GM18870 (cell line): ENCODE data around the gene CRTAC1.

Experiments
- ATAC-seq: cut with Tn5 transposase; IDR thresholded peaks from one replicate; pipeline ENCODE4 v1.9.1; 2021; ENCODE audit warnings: moderate library complexity; ENCODE audit not compliant: unreplicated experiment

The CRTAC1 gene

DNA sequence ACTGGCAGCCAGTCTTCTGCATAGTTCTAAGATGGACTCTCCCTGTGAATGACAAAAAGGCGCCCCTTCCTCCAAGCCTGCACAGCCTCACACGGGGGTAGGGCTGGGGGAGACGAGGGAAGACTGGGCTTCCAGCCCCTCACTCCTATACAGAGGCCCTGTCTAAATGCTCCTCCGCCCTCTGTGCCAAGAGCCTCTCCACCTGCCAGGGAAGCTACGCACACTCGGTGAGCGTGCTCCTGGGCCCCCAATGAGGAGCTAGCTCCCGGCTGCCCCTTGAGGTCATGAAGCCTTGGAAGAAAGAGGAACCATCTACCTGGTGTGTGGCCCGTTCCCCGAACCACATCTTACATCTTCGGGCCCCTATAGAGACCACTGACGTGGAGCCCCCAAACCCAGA is 54.8 kb downstream of the CRTAC1 start:
- ATAC-seq: no peak

DNA sequence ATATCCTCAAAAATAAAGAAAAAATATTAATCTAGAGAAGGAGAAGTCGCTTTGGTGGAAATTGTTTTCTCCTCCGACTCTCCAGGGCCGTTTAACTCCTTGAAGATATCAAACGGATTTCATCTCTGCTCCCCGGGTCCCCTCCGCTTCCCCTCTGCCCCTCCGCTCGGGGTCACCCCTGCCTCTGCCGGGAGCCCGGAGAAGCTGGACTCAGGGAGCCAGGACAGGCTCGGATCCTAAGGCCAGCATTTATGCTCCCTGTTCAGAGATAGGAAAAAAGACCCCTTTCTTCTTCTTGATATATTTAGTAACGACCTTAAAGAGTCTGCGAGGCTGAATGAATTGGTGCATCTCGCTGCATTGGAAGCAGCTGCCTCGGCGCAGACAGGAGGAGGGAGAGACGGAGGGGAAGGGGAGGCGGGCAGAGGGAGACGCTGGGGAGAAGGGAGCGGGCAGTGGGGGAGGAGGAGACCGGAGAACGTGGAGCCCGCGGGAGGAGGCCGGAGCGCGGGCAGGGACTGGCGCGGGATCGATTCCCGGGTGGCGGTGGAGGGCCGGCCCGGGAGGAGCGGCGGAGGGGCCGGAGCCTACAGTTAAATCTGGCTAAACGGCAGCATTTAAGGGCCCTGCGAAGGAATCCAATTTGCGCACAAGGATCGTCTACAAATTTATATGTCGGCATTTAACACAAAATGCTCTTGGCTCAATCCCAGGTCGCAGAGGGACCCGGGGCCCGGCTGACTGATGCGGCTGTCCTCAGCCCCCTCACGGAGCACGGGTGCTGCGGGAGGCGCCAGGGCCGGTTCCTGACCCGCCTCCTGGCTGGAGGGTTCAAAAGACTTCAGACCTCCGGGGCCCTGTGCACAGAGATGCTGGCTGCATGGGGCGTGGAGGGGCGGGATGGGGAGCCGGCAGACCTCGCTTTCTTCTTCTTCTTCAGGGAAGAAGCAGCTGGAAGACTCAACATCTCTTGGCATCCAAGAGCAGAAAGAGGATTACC is 55.6 kb downstream of the CRTAC1 start:
- ATAC-seq: no peak

DNA sequence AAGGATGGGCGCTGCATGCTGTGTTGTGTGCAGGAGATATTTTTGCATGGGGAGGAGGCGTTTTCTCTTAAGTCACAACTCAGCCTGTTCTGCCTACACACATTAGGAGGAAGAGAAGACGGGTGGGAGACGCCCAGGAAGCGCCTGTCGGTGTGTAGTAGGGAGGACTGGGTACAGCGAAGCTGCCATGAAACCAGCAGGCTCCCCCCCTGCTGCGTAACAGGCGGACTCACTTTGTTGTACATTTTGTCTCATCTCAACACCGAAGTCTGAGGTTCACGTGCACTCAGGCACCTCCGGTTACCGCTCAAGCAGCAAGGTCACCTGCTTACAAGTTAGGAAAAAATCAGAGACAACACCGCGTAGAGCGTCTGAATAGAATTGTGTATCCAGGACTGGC is 56.3 kb downstream of the CRTAC1 start:
- ATAC-seq: no peak

DNA sequence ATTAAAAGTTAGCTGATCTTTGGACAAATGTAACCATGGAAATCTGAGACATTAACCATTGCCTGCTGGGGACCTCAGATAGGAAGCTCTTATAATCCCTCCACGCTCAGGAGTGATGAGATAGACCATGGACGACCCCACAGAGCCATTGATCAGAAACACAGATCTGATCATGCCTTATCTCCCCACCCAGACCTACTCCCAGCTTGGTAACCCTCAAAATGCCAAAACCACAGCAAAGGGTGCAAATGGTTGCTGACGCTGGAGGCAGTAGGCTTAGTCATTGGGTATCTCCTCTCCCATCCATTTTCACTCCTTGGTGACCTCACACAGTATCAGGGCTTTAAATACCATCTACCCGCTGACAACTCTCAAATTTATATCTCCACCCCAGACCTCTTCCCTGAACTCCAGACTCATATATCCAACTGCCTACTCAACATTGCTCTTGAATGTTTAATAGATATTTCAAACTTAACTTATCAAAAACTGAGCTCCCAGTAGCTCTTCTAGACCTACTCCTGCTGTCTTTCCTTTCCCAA is 60.8 kb downstream of the CRTAC1 start:
- ATAC-seq: no peak

DNA sequence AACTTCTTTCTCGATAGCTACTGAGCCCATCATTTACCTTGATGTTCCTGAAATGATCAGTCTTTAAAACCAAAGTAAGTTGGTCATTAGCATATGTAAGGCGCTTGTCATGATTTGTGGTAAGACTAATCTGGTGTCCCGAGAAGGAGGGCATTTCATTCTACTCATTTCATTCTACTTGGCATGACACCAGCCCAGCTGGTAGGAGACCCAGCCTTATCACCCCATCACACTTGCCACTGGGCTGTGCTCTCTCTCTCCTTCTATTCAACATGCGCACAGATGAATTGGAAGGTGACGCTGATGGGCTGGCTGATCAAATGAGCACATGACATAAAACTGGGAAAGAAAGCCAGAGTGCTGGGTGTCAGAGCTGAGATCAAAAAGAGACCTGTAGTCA is 65.7 kb downstream of the CRTAC1 start:
- no peak for ATAC-seq

DNA sequence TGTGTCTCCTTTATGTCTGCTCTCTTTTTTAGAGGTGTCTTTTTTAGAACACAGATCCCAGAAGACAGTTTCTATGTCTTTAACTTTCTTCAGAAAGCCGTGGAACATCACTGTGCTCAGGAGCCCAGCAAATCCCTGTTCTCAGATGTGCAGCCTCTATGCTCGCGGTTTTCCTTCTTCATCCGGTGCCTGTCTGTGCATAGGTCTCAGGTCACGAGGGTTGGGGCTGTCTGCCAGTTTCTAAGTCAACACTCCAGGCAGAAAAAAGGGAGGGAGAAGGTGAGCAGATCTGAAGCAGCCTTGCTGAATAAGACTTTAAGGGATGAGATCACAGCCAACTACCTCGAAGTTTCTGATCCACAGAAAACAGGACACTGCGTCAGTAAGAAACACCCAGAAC is 68.5 kb downstream of the CRTAC1 start:
- ATAC-seq: no peak

DNA sequence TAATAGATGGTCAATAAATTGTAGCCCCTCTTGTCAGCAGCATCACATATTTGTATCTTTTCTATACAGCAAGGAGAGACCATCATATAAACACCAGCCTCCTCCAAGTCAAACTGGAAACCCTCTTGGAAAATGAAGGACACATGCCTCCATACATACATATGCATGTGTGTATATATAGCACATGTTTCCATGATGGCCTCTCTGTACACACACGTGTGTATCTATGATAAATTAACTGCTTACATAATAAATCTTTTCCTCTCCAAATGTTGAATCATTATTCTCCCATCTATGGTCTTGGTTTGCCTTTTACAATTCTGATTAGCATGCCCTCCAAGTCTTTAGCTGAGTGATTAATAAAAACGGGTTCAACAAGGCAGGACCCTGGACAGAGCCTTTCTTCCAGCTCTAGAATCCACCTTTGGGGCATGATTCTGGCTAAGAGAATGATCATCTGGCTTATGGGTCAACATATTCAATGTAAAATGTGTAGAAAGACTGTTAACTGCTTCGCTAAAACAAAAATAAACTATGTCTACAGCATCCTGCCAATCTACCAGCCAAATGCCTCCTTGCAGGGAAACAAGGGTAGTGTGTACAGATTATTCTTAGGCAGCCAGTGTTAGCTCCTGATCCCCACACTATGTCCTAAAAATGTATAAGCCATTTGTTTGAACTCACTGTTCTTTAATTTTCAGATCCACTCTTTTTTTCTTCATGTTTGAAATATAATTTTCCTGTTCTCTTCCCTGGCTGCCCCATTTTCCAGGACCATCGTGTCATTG is 70.0 kb downstream of the CRTAC1 start:
- ATAC-seq: no peak

DNA sequence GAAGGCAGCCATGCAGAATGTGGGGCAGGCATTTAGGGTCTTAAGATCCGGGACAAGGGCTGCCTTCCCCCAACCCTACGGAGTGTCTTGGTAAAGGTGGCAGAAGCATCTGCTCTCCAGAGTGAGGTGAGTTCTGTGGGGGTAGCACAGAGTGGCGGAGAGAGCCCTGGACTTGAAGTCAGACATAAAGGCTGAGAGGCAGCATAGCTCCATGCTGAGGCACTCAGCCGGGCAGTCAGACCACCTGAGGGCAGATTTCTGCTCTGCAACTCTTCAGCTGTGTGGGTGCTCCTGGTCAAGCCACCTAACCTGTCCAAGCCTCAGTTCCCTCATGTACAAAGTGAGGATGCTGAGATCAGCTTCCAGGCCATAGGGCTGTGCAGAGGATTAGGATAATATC is 81.0 kb downstream of the CRTAC1 start:
- no peak for ATAC-seq

DNA sequence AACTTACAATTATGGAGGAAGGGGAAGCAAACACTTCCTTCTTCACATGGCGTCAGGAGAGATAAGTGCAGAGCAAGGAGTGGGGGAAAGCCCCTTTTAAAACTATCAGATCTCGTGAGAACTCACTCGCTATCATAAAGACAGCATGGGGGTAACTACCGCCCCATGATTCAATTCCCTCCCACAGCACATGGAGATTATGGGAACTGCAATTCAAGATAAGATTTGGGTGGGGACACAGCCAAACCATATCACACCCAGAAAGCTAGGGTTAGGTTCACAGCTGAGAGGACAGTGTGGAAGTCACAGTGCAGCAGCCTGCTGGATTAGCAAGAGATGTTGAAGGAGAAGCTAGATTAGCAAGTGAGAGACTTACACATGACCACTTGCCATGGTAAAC is 81.6 kb downstream of the CRTAC1 start:
- no peak for ATAC-seq

DNA sequence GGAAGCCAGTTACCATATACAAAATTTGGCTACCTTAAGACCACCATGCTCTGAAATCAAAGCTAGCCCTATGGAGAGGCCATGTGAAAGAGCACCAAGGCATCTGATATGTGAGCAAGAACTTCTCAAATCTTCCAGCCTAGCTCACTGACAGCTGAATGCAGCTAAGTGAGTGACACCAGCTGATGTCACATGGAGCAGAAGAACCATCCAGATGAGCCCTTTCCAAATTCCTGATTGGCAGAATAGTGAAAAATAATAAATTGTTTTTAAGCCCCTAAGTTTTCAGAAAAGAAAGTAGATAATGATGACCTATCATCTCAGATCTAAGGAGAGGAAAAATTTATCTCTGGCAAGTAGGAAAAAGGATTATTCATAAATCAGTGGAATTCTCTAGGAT is 85.6 kb downstream of the CRTAC1 start:
- no peak for ATAC-seq

DNA sequence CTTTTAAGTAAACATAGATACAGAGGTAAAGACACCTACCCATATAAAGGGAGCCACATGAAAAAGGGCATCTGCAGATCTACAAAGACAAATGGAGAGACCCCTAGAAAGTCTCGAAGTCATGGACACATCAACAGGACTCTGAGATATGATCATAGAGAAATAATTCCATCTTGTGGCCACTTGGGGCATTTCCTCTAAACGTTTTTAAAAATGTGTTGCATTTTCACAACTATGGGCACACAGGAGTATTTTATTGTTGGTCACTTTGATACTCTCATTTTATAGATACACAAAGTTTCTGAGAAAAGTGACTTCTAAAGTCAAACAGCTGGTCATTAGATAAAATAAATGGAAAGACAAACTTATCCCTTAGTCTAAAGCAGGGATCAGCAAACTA is 87.1 kb downstream of the CRTAC1 start:
- no peak for ATAC-seq

DNA sequence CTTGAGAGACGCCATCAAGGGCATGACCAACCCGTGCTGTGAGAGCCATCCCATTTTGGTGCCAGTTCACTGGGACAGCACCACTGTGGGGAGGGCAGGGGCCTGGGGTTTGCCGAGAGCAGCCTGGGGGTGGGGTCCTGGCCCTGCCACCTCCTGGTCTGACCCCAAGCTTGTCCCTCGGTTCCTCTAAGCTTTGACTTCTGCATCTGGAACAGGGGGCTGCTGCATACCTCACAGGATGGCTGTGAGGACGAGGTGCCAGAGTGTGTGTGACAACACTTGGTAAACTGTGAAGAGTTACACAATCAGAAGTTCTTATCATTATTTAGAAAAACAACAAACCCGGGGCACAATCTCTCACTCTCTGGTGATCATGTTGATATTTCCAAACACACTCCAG is 89.9 kb downstream of the CRTAC1 start:
- no peak for ATAC-seq

DNA sequence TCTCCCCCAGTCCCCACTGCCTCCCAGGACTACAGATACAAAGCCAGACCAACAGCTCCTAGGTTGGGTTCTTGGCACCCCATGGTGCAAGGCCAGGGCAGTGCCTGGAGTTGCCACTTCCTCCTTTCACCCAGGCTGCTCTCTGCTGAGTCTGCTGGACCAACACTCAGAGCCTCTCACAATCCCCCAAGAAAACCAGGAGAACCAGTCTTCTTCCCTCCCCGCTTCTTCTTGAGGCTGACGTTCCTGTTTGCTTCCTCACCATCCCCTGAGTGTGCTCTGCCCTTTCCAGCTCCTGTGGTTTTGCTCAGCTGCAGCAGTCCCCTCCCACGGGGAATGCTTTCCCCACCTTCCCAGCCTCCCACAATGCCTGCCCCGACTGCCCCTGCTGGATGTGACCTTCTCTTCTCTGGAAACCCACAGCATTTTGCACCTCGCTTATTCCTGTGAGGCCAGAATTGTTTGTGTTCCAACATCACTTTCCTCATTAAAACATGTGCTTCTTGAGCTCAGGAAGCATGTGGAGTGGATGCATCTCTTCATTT is 90.9 kb downstream of the CRTAC1 start:
- no peak for ATAC-seq

DNA sequence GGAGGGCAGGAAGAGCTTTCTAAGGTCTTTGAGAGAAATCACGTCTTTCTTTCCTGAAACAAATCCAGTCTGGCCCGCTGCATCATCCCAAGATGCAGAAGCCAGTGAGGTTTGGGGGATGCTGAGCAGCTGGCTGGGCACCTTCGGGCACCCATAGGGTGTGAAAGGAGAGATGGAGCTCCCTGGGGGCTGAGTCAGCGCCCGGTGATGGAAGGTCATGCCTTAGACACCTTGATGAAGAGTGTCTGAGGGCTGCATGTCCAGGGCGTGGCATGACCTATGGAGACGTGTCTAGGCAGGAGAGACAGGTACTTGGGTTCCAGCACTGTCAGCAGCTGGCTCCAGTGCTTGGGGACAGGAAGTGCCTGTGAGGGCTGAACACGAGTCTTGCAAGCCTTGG is 92.5 kb downstream of the CRTAC1 start:
- ATAC-seq: no peak

DNA sequence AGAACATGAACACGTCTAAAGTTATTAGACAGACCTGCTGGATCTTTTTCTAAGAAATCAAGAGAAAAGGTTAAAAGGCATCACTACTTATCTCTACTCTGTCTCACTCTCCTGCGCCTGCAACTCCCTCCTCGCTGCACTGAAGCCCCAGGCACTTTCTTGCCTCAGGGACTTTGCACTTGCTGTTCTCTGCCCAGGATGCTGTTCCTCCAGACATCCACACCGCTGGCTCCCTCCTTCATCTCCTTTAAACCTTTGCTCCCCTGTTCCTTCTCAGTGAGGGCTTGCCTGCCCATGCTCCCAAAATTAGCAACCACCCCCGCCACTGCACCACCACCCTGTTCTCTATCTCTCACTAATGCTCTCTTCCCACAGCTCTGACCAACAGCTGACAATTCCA is 93.4 kb downstream of the CRTAC1 start:
- no peak for ATAC-seq

DNA sequence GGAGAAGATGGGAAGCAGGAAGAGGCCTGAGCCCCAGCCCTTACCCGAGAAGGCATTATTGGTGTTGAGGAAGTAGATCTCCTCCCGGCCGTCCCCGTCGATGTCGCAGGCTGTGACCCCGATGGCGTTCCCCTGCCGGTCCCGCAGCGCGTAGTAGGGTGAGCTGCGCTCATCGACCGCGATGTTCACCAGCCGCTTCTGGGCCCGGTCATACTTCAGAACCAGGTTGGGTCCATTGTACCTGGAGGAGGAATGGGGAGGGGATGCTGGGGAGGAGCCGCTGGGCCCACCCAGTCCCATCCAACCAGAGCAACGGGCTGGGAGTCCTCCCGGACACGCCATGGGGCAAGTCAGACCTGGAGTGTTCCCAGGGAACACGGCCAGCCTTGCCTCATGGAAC is 94.3 kb downstream of the CRTAC1 start:
- ATAC-seq: no peak

DNA sequence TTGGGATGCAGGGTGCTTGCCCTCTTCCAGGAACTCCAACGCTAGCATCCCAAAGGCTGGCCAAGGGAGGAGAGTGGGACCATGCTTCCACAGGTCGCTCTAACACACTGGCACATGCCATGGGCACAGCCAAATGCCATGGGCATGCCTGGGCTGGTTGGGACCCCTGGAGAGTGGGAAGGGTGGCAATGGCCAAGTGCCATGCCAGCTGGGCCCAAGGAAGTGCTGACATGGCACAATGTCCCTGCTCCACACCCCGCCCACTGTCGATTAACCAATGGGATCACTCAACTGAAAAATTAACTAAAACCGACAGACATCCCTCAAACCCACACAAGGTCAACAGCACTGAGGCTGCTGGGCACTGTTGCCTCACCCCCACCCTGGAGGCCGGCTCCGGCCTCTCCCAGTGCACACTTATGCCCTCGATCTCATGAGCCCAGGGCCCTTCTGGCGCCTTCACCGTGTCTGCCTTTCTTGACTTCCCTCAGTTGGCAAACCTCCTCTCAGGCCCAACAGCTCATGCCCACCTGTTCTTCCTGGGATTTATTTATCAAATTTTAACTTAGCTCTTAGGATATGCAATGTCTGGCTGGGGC is 97.4 kb downstream of the CRTAC1 start:
- ATAC-seq: no peak

DNA sequence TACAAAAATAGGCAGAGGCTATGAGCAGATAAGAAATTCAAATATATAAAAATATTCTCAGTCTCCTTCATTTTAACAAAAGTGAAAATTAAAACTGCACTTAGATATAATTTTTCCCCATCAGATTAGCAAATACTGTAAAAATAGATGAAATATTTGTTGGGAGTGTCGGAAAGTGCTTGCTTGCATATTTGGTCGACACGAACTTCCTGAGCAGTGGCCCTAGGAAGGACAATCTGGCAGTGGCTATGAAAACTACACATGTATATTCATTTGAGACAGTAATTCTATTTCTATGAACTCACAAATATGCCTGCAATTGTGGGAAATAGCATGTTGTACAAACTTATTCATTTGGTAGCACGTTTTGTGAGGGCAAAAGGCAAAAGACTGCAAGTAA is 99.4 kb downstream of the CRTAC1 start:
- no peak for ATAC-seq

DNA sequence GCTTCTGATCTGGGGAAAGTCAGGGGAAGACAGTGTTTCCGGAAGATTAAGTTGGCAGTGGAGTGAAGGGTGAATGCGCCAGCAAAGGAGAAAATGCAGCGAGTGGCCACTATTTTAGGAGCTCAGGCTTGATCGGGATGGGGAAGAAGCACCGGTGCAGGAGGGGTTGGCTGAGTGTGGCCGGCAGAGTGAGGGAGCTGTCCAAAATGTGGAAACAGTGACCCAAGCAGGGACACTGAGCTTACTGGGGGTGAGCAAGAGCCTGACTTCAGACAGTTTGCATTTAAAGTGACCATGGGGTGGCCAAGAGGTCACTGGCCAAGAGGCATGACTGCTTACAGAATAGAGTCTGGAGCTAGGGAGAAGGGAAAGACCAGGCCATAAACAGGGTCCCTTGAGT is 101.5 kb downstream of the CRTAC1 start:
- ATAC-seq: no peak

DNA sequence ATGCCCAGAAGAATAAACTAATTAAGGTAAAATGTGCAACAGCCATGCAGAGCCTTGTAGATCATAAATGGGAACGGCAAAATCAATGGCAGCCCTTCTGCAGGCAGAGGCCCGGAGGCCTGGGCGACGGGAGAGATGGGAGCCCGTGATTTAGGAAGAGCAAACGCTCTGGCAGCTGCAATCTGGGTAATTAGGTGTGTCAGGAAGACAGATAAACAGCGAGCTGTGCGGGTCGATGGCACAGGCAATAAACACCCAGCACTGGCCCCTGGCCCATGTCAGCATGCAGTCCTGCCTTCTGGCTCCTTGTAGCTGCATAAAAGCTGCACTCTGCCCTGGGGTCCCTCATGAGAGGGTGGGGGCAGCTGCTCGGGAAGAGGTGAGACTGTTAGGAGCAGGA is 102.8 kb downstream of the CRTAC1 start:
- no peak for ATAC-seq

DNA sequence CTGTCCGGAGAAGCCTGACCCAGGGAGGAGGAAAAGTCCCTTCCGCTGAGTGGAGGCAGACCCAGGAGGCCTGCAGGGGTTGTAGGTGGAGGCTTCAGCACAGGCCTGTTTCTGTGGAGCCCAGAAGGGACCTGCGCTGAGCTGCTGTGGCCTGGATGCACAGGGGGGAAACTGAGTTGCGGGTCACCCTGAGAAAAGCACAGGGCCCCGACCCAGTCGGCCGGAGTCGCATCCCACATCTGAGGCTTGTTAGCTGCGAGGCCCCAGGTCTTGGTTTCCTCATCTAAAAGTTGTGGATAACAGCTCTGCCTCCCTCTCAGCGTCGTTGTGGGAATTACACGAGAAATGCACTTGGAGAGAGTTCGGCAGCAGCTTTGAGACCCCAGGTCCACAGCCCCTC is 104.4 kb downstream of the CRTAC1 start:
- ATAC-seq: no peak
